Measurements from ENCODE around the gene CASP7. TPM values are rescaled to one million over a fixed set of nuclear protein-coding genes. Genes with fewer than 3 reads are reported as not detected.

Gene CASP7
- total RNA-seq, 2 experiments from 2014 or later = 14.8 to 16.5 TPM

GRCh38 chr10:113709221-113709838 lies 29.6 kb downstream of the CASP7 start:
- BruUV-seq (replicated peaks) = no TSS peak
- CTCF ChIA-PET (ENCODE audit: unreplicated experiment) = no interaction called here

DNA sequence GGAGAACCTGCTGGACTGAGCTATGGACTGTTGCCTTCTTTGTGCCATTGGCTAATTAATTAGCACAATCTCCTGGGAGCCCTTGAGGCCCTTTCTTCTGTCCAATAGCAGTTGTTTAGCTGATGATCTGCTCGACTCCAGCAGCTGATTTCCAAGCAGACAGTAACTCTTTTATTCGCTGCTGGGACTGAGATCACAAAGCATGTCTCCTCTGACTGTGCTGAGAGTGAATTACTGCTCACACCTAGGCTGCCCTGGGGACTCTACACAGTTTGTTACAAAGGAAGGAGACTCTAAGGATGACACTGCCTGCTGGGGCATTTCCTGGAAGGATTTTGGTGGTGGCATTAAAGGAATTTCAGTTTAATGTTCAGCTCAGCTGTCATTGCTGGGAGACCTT lies 31.4 kb downstream of the CASP7 start:
- no peak overlapping the region for H3K4me2 ChIP-seq (ENCODE audit: low read length)
- no peak overlapping the region for H3K4me3 ChIP-seq (ENCODE audit: low read depth, low read length, poor library complexity, severe bottlenecking)
- no peaks in the 10 kb centered on the region for H3K9me3 ChIP-seq (ENCODE audit: low read length)
- ChIA-PET POLR2A (interaction anchor here (1.0 kb wide), 1 partner anchor 25 kb away, joined by 3 read pairs; no protein-coding TSS in a partner anchor), CTCF (ENCODE audit: unreplicated experiment) (no interaction called here)
- no peak overlapping the region for H3K27ac ChIP-seq (ENCODE audit: low read depth, low read length, poor library complexity, severe bottlenecking)
- no peaks in the 10 kb centered on the region for H3K79me2 ChIP-seq (ENCODE audit: insufficient read depth, low read depth, low read length)
- no peaks in the 10 kb centered on the region for H4K20me1 ChIP-seq (ENCODE audit: insufficient read depth, low read length)
- no TSS peak for BruUV-seq (replicated peaks)
- H3K4me1 ChIP-seq (ENCODE audit: insufficient read depth, low read length, poor library complexity, severe bottlenecking) = peaks cover 5% of the 10 kb centered on the region
- TF ChIP-seq CTCF (conservative IDR thresholded peaks at IDR 0.05; ENCODE audit: low read length) (no peak), EZH2phosphoT487 (IDR thresholded peaks at IDR 0.05; ENCODE audit: borderline replicate concordance, low read depth, low read length) (no peak)
- intact Hi-C loops (cut with micrococcal nuclease; ENCODE audit: unreplicated experiment) = no loop called here
- DNase-seq (ENCODE audit: low spot score) = no peak
- H2AFZ ChIP-seq (ENCODE audit: low read length) = no peak overlapping the region
- no peaks in the 10 kb centered on the region for H3K36me3 ChIP-seq (ENCODE audit: insufficient read depth, low read length)
- H3K9me2 ChIP-seq (ENCODE audit: insufficient read depth, low read length) = no peaks in the 10 kb centered on the region

More at GRCh38 chr10:113709221-113709838, 29.6 kb downstream of the CASP7 start:
- H3K27ac ChIP-seq (ENCODE audit: low read depth, low read length, poor library complexity, severe bottlenecking) = no peak overlapping the region
- H3K9me3 ChIP-seq (ENCODE audit: low read length) = no peaks in the 10 kb centered on the region
- intact Hi-C loops (cut with micrococcal nuclease; ENCODE audit: unreplicated experiment) = loop anchor here (5.0 kb wide), 1 partner anchor 88 kb away; no protein-coding TSS in a partner anchor
- H3K79me2 ChIP-seq (ENCODE audit: insufficient read depth, low read depth, low read length) = no peaks in the 10 kb centered on the region
- peaks cover 5% of the 10 kb centered on the region for H3K4me1 ChIP-seq (ENCODE audit: insufficient read depth, low read length, poor library complexity, severe bottlenecking)
- H2AFZ ChIP-seq (ENCODE audit: low read length) = no peak overlapping the region
- no peaks in the 10 kb centered on the region for H3K9me2 ChIP-seq (ENCODE audit: insufficient read depth, low read length)
- no peaks in the 10 kb centered on the region; the same call in 1 of the 2 replicates for H4K20me1 ChIP-seq (ENCODE audit: insufficient read depth, low read length)
- POLR2A ChIA-PET = no interaction called here
- no peak overlapping the region for H3K4me2 ChIP-seq (ENCODE audit: low read length)
- H3K4me3 ChIP-seq (ENCODE audit: low read depth, low read length, poor library complexity, severe bottlenecking) = no peak overlapping the region
- no peak for TF ChIP-seq CTCF (conservative IDR thresholded peaks at IDR 0.05; ENCODE audit: low read length)
- H3K36me3 ChIP-seq (ENCODE audit: insufficient read depth, low read length) = no peaks in the 10 kb centered on the region
- no peak for DNase-seq (ENCODE audit: low spot score)

DNA sequence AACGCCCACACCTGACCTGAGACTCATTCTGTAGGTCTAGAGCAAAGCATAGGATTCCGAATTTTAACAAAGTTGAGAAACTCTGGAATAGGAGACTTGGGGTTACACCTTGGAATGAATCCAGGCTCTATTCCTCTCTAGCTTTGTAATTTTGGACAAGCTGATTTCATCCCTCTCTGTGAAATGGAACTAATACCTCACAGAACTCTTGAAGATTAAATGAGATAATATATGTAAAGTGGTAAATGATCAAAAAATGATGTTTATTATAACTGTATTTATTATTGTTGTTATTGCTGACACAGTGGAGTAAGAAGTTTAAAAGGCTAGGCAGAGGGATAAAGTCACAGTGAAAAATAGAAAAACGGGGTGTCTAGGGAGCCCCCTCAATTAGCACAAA lies 32.3 kb downstream of the CASP7 start:
- H3K36me3 ChIP-seq (ENCODE audit: insufficient read depth, low read length) = no peaks in the 10 kb centered on the region
- BruUV-seq (replicated peaks) = no TSS peak
- no peaks in the 10 kb centered on the region for H3K9me2 ChIP-seq (ENCODE audit: insufficient read depth, low read length)
- no peak overlapping the region for H2AFZ ChIP-seq (ENCODE audit: low read length)
- POLR2A ChIA-PET = interaction anchor here (1.2 to 1.3 kb wide), 2 partner anchors 10 to 18 kb away, joined by 3 read pairs; no protein-coding TSS in a partner anchor
- no peak for TF ChIP-seq EZH2phosphoT487 (IDR thresholded peaks at IDR 0.05; ENCODE audit: borderline replicate concordance, low read depth, low read length)
- TF ChIP-seq CTCF (conservative IDR thresholded peaks at IDR 0.05; ENCODE audit: low read length) = no peak
- H3K27ac ChIP-seq (ENCODE audit: low read depth, low read length, poor library complexity, severe bottlenecking) = no peak overlapping the region
- no peaks in the 10 kb centered on the region for H3K9me3 ChIP-seq (ENCODE audit: low read length)
- H4K20me1 ChIP-seq (ENCODE audit: insufficient read depth, low read length) = no peaks in the 10 kb centered on the region
- DNase-seq (ENCODE audit: low spot score) = no peak
- peaks cover 5% of the 10 kb centered on the region for H3K4me1 ChIP-seq (ENCODE audit: insufficient read depth, low read length, poor library complexity, severe bottlenecking)
- intact Hi-C loops (cut with micrococcal nuclease; ENCODE audit: unreplicated experiment) = no loop called here
- no peak overlapping the region for H3K4me3 ChIP-seq (ENCODE audit: low read depth, low read length, poor library complexity, severe bottlenecking)
- H3K4me2 ChIP-seq (ENCODE audit: low read length) = no peak overlapping the region
- CTCF ChIA-PET (ENCODE audit: unreplicated experiment) = no interaction called here
- no peaks in the 10 kb centered on the region for H3K79me2 ChIP-seq (ENCODE audit: insufficient read depth, low read depth, low read length)
